PC-9 (cell line): ENCODE measurements around the gene NUP50.

ENCODE experiments used
- CTCF ChIP-seq: fragments of 200-600 bp; sonication (generic); conservative IDR thresholded peaks from 2 replicates; pipeline ENCODE4 v1.6.1; 2017; ENCODE audit warnings: mixed run types, antibody characterized with exemption, mild to moderate bottlenecking, moderate library complexity
- EZH2 ChIP-seq: fragments of 200-600 bp; sonication (generic); IDR thresholded peaks from 2 replicates; pipeline ENCODE4 v1.8.0; 2017; ENCODE audit warnings: antibody characterized with exemption, low read depth

- no peak for TF ChIP-seq CTCF
- no peak for TF ChIP-seq EZH2
These were observed 31.0 kb downstream of the NUP50 start for GRCh38 chr22:45194686-45195085.
